Measurements from ENCODE around the gene SMC3.
A peak's percentile ranks its signal among the peaks of the same experiment; 100 is the strongest.
"Not testable (repeated sequence)": the region's sequence is repeated elsewhere in the genome, so short reads cannot be mapped to it uniquely, and the experiment has no call there.

SMC3 gene

DNA sequence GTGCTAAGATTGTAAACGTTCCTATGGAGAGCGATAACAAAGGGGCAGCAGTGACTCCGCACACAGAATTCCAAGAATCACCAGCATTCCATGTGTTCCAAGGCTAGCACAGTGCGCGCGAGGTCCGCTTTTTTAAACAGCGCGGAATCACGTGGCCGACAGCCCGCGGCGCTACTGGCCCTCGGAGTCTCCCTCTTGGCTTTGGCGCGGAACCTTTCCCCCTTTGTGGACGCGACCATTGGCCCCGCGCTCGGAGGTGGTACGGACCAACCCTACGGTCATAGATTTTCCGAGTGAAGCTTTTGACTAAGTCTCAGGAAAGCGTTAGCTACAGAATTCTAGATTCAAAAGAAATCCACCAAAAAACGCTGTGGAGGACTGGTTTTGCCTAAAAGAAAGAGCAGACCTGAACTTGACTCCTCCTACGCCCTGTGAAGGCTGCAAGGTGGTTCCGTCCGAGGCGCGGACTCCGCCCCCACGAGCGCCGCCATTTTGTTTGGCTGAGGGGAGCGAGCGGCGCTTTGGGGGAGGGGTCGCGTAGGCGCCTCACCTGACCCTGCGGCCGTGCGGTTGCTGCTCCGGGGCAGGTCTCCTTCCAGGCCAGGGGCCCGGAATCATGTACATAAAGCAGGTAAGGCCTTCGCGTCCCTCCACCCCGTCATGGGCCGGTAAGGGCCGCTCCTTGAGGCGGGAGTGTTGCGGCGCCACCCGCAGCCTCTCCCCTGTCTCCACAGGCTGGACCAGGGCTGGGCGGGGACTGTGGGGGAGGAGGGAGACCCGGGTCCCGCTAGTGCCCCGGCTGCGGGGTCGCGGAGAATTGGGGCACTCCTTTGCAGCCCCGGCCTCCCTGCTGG, at the start of gene SMC3:
Gene SMC3, plus strand, starts transcription at position 495 of the 854 bp plus-strand sequence. Its CDS starts 122 bp downstream, at position 617.
- peak; percentile 82 for DNase-seq (ENCODE audit: low read depth, low spot score)

DNA sequence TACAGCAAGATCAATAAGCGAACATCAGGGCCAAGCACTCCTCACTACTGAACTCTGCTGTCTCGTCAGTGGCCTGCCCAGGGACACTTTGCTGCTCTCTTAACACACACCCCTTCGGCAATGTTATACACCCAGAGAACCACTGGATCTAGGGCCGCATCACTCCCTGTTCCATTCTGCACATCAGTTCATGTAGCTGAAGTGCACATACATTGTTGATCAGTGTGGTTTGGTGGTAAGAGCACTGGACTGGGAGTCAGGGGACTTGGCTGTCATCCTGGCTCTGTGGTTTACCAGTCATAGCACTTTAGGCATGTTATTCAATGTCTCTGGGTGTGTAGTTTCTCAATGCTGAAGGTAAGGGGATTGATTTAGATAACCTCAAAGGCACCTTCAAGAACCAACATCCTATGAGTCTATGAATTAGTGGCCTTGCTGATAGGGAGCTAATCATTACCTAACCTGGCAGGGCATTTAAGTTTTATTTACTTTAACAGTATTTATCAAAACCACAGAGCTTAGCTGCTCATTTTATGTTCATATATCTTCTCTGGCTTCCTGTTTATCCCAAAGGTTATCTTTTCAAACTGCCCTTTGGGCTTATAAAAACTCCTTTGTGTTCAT, 45.0 kb upstream of the SMC3 start:
- no peak for DNase-seq (ENCODE audit: low read depth, low spot score)

DNA sequence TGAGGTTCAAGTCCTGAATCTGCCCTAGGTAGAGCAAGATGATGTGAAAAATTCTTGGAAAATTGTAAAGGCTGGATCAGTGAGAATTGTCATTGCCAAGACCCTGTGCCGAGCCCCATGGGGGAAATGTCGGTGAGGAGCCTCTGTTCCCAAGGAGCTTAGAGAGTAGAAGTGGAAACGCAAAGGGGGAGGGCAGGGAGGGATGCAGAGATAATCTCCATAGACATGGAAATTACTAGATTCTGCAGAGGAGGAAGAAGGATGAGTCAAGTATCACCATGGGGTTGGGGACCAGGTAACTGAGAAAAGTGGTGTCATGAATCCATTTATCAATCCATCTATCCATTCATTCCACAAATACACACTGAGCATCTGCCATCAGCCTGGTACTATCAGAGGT, 43.8 kb upstream of the SMC3 start:
- no peak for DNase-seq (ENCODE audit: low read depth, low spot score)

DNA sequence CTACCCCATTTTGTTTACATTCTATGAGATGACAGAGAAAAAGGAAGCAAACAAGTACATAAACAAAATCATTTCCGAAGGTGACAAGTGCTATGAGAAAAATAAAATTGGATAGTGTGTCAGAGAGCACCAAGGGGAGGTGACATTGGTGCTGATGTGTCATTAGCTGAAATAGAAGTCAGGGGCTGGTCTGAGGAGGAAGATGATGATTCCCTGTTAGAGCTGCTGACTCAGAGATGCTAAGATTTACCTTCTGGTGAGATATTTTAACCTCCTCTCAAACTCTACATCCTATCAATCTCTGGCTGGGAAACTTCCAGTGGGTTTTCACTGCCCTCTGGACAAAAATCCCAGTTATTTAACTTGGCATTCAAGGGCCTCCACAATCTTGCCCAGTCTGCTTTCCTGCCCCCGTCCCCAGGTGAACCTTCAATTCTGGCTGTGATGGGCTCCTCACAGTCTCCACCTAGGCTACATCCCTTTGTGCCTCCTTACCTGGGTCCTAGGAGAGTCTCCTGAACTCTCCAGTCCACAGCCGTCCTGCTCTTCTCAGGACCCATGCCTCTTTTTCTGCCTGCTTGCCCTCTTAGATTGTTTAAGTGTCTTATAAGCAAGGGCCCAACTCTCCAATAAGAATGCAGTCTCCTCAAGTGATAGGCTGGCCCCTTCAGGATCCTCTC, 43.2 kb upstream of the SMC3 start:
- no peak for DNase-seq (ENCODE audit: low read depth, low spot score)

DNA sequence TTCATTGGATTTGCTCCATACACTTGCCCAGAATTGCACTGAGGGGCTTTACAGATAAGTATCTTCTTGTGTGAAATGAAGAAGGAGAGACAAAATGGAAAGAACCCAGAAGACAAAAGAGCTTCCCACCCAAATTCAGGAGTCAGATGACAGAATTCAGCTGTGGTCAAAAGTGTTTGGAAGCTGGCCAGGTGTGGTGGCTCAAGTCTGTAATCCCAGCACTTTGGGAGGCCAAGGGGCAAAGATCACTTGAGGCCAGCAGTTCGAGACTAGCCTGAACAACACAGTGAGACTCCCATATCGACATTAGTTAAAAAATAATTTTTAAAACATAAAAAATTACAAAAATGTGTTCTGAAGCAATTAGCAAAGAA, 42.6 kb upstream of the SMC3 start:
- no peak for DNase-seq (ENCODE audit: low read depth, low spot score)

DNA sequence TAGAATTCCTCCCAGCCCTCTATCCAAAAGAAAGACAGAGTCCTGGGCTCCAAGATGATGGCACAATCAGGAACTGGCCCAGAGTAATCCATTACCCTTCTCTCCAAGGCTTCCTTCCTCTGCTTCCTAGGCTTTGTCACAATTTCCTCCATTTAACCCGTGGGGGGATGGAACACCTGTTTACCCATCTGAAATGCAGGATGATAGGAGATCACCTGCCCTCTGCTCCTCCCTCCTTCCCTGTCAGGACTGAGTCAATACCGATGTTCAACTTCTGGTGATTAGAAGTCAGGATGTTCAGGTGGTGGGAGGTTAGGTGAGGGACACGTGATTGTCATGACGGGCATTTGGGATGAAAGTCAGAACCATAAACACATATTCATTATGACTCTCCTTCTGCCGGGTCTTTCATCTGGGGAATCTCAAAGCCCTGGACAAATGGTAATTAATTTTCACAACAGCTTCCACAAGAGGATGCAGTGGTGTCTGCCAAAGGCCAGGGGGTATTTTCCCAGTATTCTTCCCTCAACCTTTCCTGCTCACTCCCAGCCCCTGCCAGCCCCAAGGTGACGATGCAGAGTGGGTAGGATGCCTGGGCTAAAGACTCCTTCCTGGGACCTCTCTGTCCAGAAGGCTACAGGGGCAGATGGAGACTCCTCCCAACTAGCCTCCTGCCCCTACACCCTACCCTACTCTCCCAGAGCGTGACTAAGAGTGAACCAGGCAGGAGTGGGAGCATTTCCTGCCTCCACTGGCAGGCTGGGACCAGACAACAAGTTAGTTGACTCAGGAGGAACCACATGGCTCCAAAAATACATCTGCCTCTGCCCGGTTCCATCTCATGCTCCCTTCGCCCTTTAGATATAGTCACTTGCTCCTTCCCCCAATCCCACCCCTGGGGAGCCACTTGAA, 41.9 kb upstream of the SMC3 start:
- no peak for DNase-seq (ENCODE audit: low read depth, low spot score)

DNA sequence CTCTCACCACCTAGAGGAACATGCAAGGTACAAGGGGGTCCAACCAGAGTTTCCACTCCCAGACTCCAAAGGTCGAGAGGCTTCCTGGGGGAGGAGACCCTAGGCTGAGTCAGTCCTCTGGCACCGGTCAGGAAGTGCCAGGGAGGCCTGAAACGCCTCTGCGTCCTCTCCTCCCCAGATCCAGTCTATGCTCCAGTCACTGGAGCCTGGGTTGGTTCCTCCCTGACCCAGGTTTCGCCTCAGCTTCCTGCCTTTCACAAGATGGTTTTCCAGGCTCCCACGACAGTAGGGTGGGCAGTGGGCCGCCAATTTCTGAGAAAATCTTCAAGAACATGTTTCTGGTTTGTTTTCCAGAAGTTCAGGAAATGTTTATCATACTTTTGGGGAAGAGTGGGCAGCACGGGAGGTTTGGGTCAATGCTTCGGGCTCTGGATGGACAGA, 39.7 kb upstream of the SMC3 start:
- DNase-seq (ENCODE audit: low read depth, low spot score): no peak

DNA sequence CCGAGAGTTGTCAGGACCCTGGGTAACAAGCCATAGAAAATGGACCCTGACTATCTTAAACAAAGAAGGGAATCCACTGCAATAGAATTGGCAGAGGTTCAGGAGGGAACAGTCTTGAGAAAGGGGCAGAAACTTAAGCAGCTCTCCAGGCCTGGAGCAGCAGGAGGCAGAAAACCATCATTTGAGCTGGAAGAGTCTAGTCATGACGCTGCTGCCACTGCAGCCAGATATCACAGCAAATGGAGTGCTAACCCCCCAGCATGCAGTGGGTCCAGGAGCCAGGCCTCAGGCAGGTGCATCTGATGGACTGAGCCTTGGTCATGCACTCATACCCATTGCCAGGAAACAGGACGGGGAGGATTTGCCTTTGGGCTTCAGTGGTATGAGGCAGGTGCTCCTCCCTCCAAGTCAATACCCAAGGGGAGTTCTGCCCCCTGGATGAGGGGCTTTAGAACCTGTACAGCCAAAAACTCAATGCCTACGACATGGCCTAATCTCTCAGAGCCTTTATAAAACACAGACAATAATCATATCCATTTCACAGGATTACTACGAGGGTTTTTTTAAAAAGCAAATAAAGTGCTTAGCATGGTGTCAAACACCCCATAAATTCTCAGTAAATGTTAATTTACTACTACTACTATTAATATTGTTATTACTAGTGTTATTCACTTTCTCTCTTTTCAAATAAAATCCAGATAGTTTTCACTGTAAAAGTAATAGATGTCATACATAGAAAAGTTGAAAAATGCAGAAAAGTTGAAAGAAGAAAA, 39.1 kb upstream of the SMC3 start:
- DNase-seq (ENCODE audit: low read depth, low spot score): no peak

DNA sequence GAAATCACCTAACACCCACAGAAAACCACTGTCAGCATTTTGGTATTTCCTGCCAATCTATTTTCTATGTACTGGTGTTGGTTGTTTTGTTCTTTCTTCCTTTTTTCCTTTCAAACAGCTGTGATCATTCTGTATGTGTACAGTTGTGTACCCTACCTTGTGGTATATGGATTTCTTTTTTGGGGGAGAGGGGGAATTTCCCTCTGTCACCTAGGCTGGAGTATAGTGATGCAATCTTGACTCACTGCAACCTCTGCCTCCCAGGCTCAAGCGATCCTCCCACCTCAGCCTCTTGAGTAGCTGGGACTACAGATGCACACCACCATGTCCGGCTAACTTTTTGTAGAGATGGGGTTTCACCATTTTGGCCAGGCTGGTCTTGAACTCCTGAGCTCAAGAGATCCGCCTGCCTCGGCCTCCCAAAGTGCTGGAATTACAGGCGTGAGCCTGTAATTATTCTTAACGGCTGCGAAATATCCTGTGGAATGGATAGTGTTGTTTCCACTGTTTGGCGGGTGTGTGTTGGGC, 38.4 kb upstream of the SMC3 start:
- not testable (repeated sequence) for DNase-seq (ENCODE audit: low read depth, low spot score)

DNA sequence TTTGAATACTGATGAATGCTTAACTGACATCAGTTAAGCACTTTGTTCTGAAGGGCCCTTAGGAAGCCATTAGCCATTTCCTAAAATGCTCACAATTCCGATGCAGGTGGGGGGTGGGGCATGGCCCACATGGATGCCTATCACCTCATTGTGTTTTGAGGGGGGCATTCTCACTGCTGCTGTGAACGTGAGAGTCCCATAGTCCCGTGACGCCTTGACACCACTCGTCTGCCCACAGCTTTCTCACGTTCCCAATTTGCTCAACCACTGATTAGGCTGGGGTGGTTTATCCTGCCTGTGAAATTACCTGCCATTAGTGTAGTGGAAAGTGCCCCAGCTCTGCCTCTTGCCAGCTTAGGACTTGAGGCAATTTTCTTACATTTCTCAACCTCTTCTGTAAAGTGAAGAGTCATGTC, 37.9 kb upstream of the SMC3 start:
- DNase-seq (ENCODE audit: low read depth, low spot score): no peak

DNA sequence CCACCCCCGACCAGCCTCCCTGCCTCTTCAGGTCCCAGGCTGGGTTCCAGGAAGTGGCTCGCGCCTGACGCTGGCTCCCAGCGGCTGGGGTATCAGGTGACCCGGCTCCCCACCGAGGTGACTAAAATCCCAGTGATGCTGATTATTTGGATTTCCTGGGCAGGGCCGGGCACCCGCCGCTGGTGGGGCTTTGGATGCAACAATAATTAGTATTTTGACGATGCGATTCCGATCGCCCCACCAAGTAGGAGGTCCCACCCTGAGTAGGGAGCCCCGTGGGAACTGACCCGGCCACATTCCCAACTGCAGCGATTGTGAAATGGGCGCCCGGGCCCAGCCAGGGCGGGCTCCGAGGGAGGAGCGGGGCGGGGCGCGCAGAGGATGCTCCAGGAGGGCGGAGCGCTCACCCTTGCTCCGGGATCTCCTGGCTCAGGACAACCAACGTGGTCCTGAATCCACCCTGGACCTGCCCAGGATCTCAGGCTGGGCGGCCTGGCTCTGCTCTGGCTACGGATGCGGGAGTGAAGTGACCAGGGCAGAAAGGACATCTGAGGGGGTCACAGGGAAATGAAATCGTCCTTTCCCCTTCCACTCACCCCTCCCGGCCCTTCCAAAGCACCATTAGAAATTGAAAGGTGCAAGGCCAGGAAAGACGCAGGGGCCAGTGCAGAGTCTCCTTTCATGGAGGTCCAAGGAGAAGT, 37.2 kb upstream of the SMC3 start:
- DNase-seq (ENCODE audit: low read depth, low spot score): no peak

DNA sequence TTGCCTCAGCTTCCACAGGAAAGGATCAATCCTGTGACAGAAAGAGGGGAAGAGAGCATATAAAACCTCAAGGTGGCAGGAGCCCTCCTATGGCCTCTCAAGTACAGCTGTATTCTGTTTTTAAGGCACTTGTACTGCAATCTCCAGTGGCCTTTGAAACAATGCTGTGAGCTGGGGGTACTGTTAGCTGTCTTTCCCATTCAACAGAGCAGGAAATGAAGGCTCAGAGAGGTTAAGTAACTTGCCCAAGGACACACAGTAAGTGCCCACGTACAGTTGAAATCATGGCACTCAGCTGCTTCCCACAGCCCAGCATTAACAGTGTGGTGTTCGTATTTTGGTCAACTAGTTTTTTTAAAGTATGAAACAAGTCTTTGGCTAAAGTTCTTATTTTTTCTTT, 35.8 kb upstream of the SMC3 start:
- DNase-seq (ENCODE audit: low read depth, low spot score): no peak

DNA sequence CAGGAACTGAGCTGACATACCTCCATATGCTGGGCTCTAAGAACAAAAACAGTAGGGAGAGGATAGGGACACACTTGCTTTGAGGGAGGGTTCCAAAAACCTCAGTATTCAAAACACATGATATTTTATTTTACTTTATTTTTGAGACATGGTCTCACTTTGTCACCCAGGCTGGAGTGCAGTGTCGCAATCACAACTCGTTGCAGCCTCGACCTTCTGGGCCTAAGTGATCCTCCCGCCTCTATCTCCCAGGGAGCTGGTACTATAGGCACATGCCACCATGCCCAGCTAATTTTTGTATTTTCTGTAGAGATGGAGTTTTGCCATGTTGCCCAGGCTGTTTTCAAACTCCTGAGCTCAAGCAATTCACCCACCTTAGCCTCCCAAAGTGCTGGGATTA, 34.9 kb upstream of the SMC3 start:
- DNase-seq (ENCODE audit: low read depth, low spot score): not testable (repeated sequence)

DNA sequence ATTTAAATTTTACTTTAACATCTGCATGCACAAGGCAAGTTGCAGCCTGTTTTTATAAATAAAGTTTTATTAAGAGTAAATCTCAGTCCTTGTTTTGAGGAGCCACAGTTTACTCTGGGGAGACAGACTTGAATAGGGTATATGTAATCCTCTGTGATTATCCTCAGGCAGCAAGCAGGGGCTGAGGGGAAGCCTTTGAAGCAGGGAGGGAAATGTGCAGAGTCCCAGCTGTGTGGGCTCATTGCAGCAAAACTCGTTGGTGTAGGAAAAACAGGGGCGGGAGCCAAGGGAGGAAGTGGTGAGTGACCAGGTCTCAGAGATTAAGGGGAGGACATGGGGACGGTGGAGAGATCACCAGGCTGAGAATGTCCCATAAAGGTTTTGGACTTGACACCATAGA, 34.3 kb upstream of the SMC3 start:
- no peak for DNase-seq (ENCODE audit: low read depth, low spot score)

DNA sequence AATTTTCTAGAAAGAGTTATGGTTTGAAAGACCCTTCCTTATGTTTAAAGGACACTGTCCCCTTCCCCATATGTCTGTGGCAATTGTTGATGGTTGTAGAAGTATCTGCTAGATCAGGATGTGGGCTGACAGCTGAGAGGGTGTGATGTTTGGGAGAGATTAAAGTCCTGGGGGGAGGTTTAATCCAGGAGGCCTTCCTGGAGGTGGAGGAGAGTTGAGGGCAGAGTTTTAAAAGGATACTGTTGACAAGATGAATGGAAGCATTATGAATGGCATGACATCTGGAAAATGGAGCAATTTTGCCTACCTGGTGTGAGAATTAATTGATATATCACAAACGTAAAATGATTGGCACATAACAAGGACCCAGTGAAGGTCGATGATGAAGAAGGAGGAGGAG, 32.9 kb upstream of the SMC3 start:
- DNase-seq (ENCODE audit: low read depth, low spot score): no peak

DNA sequence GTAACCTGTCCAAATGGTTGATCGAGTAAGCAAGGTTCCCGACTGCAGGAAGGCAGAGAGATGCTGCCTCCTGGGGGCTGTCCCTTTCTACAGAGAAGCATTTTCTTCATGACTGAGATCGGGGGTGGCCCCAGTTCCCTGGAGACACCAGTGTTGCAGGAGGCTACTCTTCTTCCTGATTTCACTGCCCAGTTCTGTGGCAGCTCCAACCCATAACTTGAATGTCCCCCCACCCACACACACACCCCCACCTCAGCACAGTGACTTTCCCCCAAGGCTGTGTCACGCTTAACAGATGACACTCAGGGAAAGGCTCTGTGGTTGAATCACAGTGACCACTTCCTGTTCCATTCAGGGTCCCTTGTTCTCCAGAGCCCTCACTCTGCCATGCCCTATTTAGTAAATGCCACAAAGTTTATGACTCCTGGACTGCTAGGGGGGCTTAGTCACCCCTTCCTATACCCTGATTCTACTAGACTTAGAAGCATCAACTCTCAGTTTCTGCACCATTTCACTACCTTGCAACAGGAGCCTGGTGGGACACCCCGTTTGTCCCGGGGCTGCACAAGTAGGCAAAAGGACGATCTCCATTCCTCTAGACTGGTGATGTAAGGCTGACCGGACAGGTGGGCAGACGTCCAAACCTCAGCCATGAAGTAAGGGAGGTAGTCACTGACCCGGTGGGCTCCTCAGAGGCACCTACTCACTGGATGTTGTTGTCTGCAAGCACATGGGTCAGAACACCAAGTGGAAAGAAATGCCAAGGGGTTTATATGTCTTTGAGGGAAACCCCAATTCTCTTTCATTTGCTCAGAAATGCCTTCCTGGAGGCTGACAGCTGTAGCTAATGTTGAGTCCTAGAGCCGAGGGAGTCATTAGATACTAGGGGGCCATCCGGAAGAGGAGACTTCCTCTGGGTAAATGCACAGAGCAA, 31.3 kb upstream of the SMC3 start:
- DNase-seq (ENCODE audit: low read depth, low spot score): peak; percentile 57

DNA sequence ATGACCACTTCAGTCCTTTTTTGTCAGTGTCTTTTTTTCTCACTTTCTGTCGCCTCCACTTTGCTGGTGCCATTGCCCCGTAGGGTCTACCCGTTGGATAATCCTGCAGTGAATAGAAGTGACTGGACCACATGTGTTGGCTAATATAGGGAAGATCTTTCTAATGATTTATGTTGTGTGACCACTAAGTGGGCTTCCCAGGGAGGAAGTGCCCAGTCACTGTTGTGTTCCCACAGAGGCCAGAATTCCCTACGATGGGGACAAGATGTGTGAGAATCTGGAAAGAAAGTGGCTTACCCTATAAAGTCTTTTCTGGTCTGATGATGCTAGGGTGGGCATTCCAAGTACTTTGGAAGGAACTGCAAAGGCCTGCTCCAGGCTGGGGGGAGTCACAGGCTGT, 28.4 kb upstream of the SMC3 start:
- DNase-seq (ENCODE audit: low read depth, low spot score): no peak

DNA sequence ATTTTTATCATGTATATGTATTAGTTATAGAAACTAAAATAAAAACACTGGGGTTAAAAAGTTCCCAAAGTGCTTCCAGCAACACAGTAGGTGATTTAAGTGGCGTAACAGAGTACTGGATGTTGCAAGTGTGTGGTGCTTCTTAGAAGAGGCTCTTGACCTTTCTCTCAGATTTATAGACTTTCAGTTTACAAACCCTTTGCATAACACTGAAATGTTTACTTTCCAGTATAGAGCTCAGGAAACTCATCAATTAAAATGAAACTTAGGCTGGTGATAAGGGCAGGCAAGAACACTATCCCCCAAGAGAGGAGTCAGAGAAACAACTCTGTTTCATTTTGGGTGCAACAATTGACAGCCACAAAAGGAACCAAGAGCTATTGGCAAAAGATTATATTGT, 27.5 kb upstream of the SMC3 start:
- DNase-seq (ENCODE audit: low read depth, low spot score): no peak
